Eye (tissue), 1 donor: ENCODE measurements around the gene TMEM190.
"Not testable (repeated sequence)": the region's sequence is repeated elsewhere in the genome, so short reads cannot be mapped to it uniquely, and the experiment has no call there.

Source experiments
- DNase-seq: peaks from one replicate; pipeline ENCODE4 v3.0.0-alpha.2; 2015

Gene TMEM190

GRCh38 chr19:55376241-55376933 lies at the start of gene TMEM190:
Gene TMEM190 (plus strand): TSS chr19:55376826. CDS start chr19:55376854, 28 bp downstream.
- no peak for DNase-seq

DNA sequence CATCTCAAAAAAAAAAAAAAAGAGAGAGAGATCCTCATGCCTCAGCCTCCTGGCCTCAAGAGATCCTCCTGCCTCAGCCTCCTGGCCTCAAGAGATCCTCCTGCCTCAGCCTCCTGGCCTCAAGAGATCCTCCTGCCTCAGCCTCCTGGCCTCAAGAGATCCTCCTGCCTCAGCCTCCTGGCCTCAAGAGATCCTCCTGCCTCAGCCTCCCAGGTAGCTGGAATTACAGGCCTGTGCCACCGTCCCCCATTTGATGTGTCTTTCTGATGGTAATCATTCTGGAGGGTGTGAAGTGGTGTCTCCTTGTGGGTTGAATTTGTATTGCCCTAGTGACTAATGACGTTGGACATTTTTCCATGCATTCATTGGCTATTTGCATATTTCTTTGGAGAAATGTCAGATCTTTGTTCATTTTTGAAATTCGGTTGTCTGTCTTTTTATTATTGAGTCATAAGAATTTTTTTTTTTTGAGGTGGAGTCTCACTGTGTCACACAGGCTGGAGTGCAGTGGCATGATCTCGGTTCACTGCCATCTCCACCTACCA lies 47.8 kb upstream of the TMEM190 start:
- DNase-seq: not testable (repeated sequence)

GRCh38 chr19:55329791-55330190 lies 46.8 kb upstream of the TMEM190 start:
- not testable (repeated sequence) for DNase-seq

DNA sequence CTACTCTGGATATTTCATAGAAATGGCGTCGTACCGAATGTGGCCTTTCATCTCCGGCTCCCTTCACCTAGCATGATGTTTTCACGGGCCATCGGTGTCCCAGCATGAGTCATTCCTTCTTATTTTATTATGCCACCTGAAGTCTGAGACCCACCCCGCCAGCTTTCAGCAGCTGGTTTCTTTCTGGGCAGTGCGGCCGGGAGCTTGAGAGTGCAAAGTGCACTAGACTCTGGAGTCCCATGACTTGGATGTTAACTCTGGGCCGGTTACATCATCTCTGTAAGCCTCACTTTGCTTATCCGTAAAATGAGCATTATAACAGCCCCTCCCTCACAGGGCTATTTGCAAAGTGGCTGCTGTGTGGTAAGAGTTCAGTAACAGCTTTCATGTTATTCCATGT lies 42.8 kb upstream of the TMEM190 start:
- no peak for DNase-seq

GRCh38 chr19:55336101-55336500 lies 40.5 kb upstream of the TMEM190 start:
- no peak for DNase-seq

- DNase-seq: peak; percentile 100
Measured at GRCh38 chr19:55339105-55339888, 37.3 kb upstream of the TMEM190 start, which contains the start of gene KMT5C. Gene KMT5C (plus strand): TSS chr19:55339876. CDS start chr19:55341937, 2,061 bp downstream.

DNA sequence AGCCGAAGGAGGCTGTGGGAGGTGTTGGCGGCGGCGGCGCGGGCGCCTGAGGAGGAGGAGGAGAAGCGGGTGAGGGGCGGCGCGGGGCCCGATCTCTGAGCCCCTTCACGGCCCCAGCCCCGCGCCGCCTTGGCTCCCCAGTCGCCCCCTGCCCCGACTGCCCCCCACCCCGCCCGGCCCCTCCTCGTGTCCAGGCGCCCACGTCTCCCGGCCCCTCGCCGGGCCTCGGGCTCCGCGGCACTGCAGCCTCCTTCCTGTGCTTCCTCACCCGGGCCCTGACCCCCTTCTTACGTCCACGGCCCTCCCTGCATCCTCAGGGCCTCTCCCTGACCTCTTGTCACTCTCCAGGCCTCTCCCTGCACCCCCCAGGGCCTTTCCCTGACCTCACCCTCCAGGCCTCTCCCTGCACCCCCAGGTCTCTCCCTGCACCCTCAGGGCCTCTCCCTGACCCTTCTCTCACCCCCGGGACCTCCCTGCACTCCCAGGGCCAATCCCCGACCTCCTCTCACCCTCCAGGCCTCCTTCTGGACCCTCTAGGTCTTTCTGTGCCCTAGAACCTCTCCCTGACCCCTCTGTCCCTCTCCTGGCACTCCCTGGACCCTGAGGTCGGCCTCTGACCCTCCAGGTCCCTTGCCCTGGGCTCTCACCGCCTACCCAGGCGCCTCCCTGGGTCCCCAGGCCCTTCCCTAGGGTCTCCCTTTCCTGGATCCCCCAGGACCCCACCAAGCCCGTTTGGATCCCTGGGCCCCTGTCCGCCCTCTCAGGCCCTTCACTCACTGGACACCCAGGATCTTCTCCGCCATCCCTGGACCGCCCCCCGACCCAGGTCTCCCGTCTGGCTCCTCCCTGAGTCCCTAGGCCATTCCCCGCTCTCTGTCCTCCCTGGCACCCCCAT lies 36.5 kb upstream of the TMEM190 start:
- DNase-seq: peak; percentile 66

DNA sequence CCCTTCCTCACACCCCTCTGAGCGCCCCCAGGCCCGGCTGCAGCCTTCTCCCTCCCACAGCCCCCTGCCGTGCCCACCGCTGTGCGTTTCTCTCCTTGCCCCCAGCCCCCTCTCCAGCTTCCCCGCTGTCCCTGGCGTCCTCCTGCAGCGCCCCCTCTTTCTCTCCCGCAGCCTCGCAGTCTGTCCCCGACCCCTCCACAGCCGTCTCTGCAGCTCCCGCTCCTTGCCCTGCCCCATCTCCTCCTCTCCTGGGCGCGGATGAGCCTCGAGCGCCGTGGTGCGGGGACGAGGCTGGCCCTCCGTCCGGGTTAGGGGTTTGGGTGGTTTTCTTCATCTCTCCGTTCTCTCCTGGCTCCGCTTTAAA lies 35.9 kb upstream of the TMEM190 start:
- no peak for DNase-seq

DNA sequence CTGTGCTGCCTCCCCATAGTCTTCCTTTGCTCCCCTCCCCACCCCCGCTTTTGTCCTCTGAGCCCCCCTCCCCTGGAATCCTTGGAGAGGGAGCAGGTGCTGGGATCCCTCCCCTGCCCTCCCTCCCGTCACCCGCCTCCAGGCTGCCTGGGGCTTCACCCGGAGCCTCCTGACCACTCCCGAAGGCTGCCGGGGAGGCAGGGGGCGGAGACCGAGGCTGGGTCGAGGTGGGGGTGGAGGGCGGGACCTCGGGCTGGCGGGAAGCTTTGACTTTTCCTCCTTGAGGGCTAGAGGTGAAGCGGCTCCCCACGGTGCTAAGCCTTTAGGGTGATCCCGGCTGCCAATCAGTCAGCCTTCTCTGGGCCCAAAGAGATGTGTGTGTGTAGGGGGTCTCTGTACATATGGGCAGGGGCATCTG lies 35.4 kb upstream of the TMEM190 start:
- peak; percentile 87 for DNase-seq

- DNase-seq: no peak
Measured at GRCh38 chr19:55341595-55342531, 34.8 kb upstream of the TMEM190 start.

- no peak for DNase-seq
Measured at GRCh38 chr19:55344444-55344843, 32.2 kb upstream of the TMEM190 start.

DNA sequence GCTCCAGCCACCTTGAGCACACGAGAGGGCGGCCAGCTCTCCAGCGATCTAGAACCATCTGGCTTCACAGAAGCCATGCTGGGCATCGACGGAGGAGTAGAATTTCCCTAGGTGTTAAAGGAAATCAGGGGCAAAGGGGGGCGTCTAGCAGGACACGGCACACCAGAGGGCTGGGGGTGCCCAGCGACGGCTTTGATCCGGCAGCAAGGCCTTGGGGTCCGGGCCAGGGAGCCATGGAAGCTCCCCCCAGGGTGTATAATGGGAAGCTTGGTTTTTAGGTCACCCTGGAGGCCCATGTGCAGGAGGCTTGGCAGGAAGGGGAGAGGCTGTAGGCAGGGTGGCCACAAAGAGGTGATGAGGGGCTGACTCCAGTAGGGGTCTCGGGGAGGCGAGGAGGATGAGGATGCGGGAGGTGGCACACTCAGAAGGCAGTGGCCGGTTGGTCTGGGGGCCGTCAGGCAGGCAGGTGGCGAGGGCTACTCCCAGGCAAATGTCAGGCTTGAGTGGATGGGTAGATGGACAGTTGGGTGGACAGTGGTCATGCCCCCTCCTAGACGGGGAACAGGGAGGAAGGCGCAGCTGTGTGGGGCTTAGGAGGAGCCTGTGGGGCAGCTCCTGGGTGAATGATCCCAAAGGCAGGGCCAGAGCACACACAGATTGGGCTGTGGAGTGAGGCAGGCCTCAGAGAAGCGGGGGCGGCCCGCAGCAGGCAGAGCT lies 31.4 kb upstream of the TMEM190 start:
- DNase-seq: no peak

DNA sequence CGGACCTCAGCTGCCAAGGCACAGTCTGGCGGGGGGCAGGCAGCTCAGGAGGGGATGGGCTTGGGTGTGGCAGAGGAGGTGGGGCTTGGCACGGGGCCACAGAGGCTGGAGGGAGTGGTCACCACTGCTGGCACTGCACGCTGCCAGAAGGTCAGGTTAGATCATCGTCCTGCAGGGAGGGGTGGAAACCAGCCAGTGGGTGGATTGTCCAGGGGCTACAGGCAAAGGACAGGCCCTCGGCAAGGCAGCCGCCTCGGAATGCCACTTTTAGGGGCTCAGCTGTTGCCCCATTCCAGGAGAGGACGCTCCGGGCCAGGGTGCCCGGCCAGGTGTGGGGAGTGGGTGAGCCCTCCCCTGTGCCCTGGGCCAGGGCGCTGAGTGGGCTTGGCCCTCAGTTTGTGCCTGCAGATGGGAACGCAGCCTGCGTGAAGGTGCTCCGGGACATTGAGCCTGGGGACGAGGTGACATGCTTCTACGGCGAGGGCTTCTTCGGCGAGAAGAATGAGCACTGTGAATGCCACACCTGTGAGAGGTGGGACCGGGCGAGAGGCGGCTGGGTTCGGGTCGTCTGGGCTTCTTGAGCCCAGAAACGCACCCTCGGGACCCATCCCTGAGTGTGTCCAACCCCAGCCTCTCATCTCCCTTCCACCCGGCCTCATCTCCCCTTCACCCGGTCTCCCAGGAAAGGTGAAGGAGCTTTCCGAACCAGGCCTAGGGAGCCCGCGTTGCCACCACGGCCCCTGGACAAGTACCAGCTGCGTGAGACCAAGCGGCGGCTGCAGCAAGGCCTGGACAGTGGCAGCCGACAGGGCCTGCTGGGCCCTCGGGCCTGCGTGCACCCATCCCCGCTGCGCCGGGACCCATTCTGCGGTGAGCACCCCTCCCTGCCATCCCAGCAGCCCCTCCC lies 30.6 kb upstream of the TMEM190 start:
- DNase-seq: no peak

DNA sequence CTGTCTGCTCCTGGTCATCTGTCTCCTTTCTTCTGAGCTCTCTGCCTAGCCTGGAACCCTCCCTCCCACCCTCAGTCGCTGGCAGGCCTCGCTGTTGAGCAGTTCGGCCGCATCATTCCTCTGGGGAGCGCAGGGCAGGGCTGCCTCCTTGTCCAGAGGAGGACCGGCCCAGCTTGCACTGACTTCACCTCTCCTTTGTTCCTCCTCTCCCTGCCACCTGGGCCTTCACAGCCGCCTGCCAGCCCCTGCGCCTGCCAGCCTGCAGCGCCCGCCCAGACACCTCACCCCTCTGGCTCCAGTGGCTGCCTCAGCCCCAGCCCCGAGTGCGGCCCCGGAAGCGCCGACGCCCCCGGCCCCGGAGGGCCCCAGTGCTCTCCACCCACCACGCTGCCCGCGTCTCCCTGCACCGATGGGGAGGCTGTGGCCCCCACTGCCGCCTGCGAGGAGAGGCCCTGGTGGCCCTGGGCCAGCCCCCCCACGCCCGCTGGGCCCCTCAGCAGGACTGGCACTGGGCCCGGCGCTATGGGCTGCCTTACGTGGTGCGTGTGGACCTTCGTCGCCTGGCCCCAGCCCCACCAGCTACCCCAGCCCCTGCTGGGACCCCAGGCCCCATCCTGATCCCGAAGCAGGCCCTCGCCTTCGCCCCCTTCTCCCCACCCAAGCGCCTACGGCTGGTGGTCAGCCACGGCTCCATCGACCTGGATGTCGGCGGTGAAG lies 29.7 kb upstream of the TMEM190 start:
- DNase-seq: no peak

GRCh38 chr19:55347442-55348009 lies 29.1 kb upstream of the TMEM190 start:
- no peak for DNase-seq

- no peak for DNase-seq
Measured at GRCh38 chr19:55348317-55349034, 28.1 kb upstream of the TMEM190 start.

GRCh38 chr19:55350620-55351315 lies 25.9 kb upstream of the TMEM190 start:
- no peak for DNase-seq

GRCh38 chr19:55352040-55352439 lies 24.6 kb upstream of the TMEM190 start:
- no peak for DNase-seq
